Astrocyte (in vitro differentiated cells and primary cell): Measurements from ENCODE around the gene ANO7. TPM values are rescaled to one million over a fixed set of nuclear protein-coding genes. Genes with fewer than 3 reads are reported as not detected.

Source experiments
- DNase-seq: peaks from one replicate; pipeline ENCODE4 v3.0.0-alpha.2; 2010; ENCODE audit warnings: low read depth
- FAIRE-seq: peaks from 2 replicates; lab custom pipeline; 2011; peaks lifted over from hg19 to GRCh38; lab: Jason Lieb, UNC
- H2AFZ ChIP-seq: 2 replicates; pipeline ENCODE4 v1.6.0; 2012; ENCODE audit warnings: low read depth, low read length, inconsistent platforms
- H3K27ac ChIP-seq: 2 replicates; pipeline ENCODE4 v1.5.1; 2011; ENCODE audit warnings: low read depth, low read length, inconsistent platforms
- H3K27me3 ChIP-seq: 2 replicates; pipeline ENCODE4 v1.6.0; 2011; ENCODE audit warnings: low read length, inconsistent platforms; ENCODE audit not compliant: insufficient read depth
- H3K36me3 ChIP-seq: 2 replicates; pipeline ENCODE4 v1.5.1; 2011; ENCODE audit warnings: low read length, inconsistent platforms; ENCODE audit not compliant: insufficient read depth
- H3K4me1 ChIP-seq: 2 replicates; pipeline ENCODE4 v1.5.1; 2011; ENCODE audit warnings: low read length, inconsistent platforms; ENCODE audit not compliant: insufficient read depth
- H3K4me2 ChIP-seq: 2 replicates; pipeline ENCODE4 v1.6.0; 2012; ENCODE audit warnings: low read length, inconsistent platforms
- H3K4me3 ChIP-seq: 2 replicates; pipeline ENCODE4 v1.5.1; 2011; ENCODE audit warnings: low read depth, mild to moderate bottlenecking, low read length, inconsistent platforms; ENCODE audit not compliant: insufficient read depth
- H3K79me2 ChIP-seq: 2 replicates; pipeline ENCODE4 v1.6.0; 2012; ENCODE audit warnings: mild to moderate bottlenecking, low read length, inconsistent platforms; ENCODE audit not compliant: insufficient read depth
- H3K9ac ChIP-seq: 2 replicates; pipeline ENCODE4 v1.6.0; 2012; ENCODE audit warnings: mild to moderate bottlenecking, low read length, inconsistent platforms
- H3K9me3 ChIP-seq: 2 replicates; pipeline ENCODE4 v1.5.1; 2012; ENCODE audit warnings: low read depth, mild to moderate bottlenecking, low read length, inconsistent platforms; ENCODE audit not compliant: insufficient read depth
- H4K20me1 ChIP-seq: 2 replicates; pipeline ENCODE4 v1.6.0; 2012; ENCODE audit warnings: low read length, inconsistent platforms; ENCODE audit not compliant: insufficient read depth
- H3K27ac Mint-ChIP-seq: one replicate; pipeline ENCODE4 v1.8.0; 2021; ENCODE audit warnings: mild to moderate bottlenecking, mixed read lengths; ENCODE audit not compliant: unreplicated experiment
- H3K27me3 Mint-ChIP-seq: one replicate; pipeline ENCODE4 v1.8.0; 2021; ENCODE audit warnings: low read depth, mixed read lengths; ENCODE audit not compliant: unreplicated experiment
- H3K36me3 Mint-ChIP-seq: one replicate; pipeline ENCODE4 v1.8.0; 2021; ENCODE audit warnings: low read depth, mixed read lengths; ENCODE audit not compliant: unreplicated experiment
- H3K4me1 Mint-ChIP-seq: one replicate; pipeline ENCODE4 v1.8.0; 2021; ENCODE audit warnings: low read depth, mixed read lengths; ENCODE audit not compliant: unreplicated experiment
- H3K4me3 Mint-ChIP-seq: one replicate; pipeline ENCODE4 v1.8.0; 2021; ENCODE audit warnings: mild to moderate bottlenecking, moderate library complexity, mixed read lengths; ENCODE audit not compliant: unreplicated experiment
- H3K9me3 Mint-ChIP-seq: one replicate; pipeline ENCODE4 v1.8.0; 2021; ENCODE audit warnings: mild to moderate bottlenecking, mixed read lengths; ENCODE audit not compliant: unreplicated experiment
- CTCF ChIP-seq: IDR thresholded peaks from 2 replicates; pipeline ENCODE4 v1.5.1; 2011; ENCODE audit warnings: low read depth, mild to moderate bottlenecking, inconsistent platforms, low read length, moderate library complexity; ENCODE audit not compliant: insufficient read depth
- EZH2 ChIP-seq: IDR thresholded peaks from 2 replicates; pipeline ENCODE4 v1.6.1; 2012; ENCODE audit warnings: mild to moderate bottlenecking, low read length, inconsistent platforms; ENCODE audit not compliant: insufficient read depth
- total RNA-seq: library from RNA; stranded (reverse); gene quantifications from 2 replicates; pipeline ENCODE4 v1.2.1, GENCODE V29; 2021

ANO7 gene
- total RNA-seq, 1 donor from 2014 or later = 7.1 TPM

GRCh38 chr2:241173557-241173956 is 14.9 kb upstream of the ANO7 start:
- Histone ChIP-seq H3K36me3 (peaks cover 20% of the 10 kb centered on the region), H3K9me3 (peaks cover 3% of the 10 kb centered on the region), H3K9ac (no peak overlapping the region), H3K4me3 (no peak overlapping the region), H3K79me2 (no peaks in the 10 kb centered on the region), H3K4me1 (no peaks in the 10 kb centered on the region), H3K27ac (no peak overlapping the region), H3K27me3 (no peaks in the 10 kb centered on the region), H4K20me1 (no peaks in the 10 kb centered on the region), H3K4me2 (no peak overlapping the region), H2AFZ (no peak overlapping the region)
- DNase-seq (no peak), FAIRE-seq (no peak)
- peaks cover 8% of the 10 kb centered on the region for H3K9me3 Mint-ChIP-seq
- no peak for TF ChIP-seq CTCF
- TF ChIP-seq EZH2 = no peak
- H3K27ac Mint-ChIP-seq = no peak overlapping the region
- H3K4me1 Mint-ChIP-seq = no peaks in the 10 kb centered on the region
- no peak overlapping the region for H3K4me3 Mint-ChIP-seq
- H3K27me3 Mint-ChIP-seq = no peaks in the 10 kb centered on the region
- peaks cover 32% of the 10 kb centered on the region for H3K36me3 Mint-ChIP-seq

GRCh38 chr2:241177526-241178334 is 10.7 kb upstream of the ANO7 start:
- Histone ChIP-seq H3K4me3 (no peak overlapping the region), H3K36me3 (peaks cover 4% of the 10 kb centered on the region), H3K4me2 (no peak overlapping the region), H3K9me3 (no peaks in the 10 kb centered on the region), H3K79me2 (no peaks in the 10 kb centered on the region), H3K27ac (no peak overlapping the region), H3K9ac (no peak overlapping the region), H4K20me1 (no peaks in the 10 kb centered on the region), H3K4me1 (no peaks in the 10 kb centered on the region), H3K27me3 (no peaks in the 10 kb centered on the region), H2AFZ (no peak overlapping the region)
- no peak overlapping the region for H3K27ac Mint-ChIP-seq
- DNase-seq (no peak), FAIRE-seq (no peak)
- no peaks in the 10 kb centered on the region for H3K4me1 Mint-ChIP-seq
- H3K36me3 Mint-ChIP-seq = peaks cover 16% of the 10 kb centered on the region
- no peak overlapping the region for H3K4me3 Mint-ChIP-seq
- no peaks in the 10 kb centered on the region for H3K9me3 Mint-ChIP-seq
- TF ChIP-seq EZH2 (no peak), CTCF (no peak)
- H3K27me3 Mint-ChIP-seq = no peaks in the 10 kb centered on the region

- H3K27ac Mint-ChIP-seq = no peak overlapping the region
- H3K4me1 Mint-ChIP-seq = no peaks in the 10 kb centered on the region
- TF ChIP-seq EZH2 (no peak), CTCF (no peak)
- Histone ChIP-seq H3K9me3 (no peaks in the 10 kb centered on the region), H3K27ac (no peak overlapping the region), H4K20me1 (no peaks in the 10 kb centered on the region), H3K9ac (no peak overlapping the region), H3K4me2 (no peak overlapping the region), H3K4me3 (no peak overlapping the region), H3K36me3 (peaks cover 4% of the 10 kb centered on the region), H3K79me2 (no peaks in the 10 kb centered on the region), H2AFZ (no peak overlapping the region), H3K4me1 (no peaks in the 10 kb centered on the region), H3K27me3 (no peaks in the 10 kb centered on the region)
- no peaks in the 10 kb centered on the region for H3K9me3 Mint-ChIP-seq
- no peak for DNase-seq
- H3K27me3 Mint-ChIP-seq = no peaks in the 10 kb centered on the region
- H3K36me3 Mint-ChIP-seq = peaks cover 19% of the 10 kb centered on the region
- H3K4me3 Mint-ChIP-seq = no peak overlapping the region
- no peak for FAIRE-seq
Measured at GRCh38 chr2:241178961-241179360, 9.5 kb upstream of the ANO7 start.
